Liver (tissue), 9 donors: ENCODE results near the gene ARHGAP8. TPM values are rescaled to one million over a fixed set of nuclear protein-coding genes. Genes with fewer than 3 reads are reported as not detected.

ENCODE experiments used
- DNase-seq: peaks from one replicate; pipeline ENCODE4 v3.0.0-alpha.2; 2017; ENCODE audit warnings: low spot score
- H3K27ac ChIP-seq, 2 donors: one replicate each; pipeline ENCODE4 v1.7.0; 2013; ENCODE audit warnings: inconsistent platforms in 2 of 2, low read length in 2 of 2, control low read depth in 1 of 2, low read depth in 1 of 2, mild to moderate bottlenecking in 1 of 2
- H3K27me3 ChIP-seq, 4 donors: one replicate each; pipeline versions ENCODE4 v1.6.1 to v1.7.0; 2013; ENCODE audit warnings: low read length in 3 of 4, inconsistent platforms in 1 of 4, mild to moderate bottlenecking in 1 of 4, moderate library complexity in 1 of 4; ENCODE audit not compliant: control insufficient read depth in 4 of 4, insufficient read depth in 4 of 4
- H3K36me3 ChIP-seq, 4 donors: one replicate each; pipeline versions ENCODE4 v1.6.1 to v1.7.0; 2013; ENCODE audit warnings: low read length in 3 of 4, mild to moderate bottlenecking in 3 of 4, low read depth in 1 of 4, moderate library complexity in 1 of 4; ENCODE audit not compliant: control insufficient read depth in 4 of 4, insufficient read depth in 3 of 4
- H3K4me1 ChIP-seq, 4 donors: one replicate each; pipeline versions ENCODE4 v1.6.1 to v1.7.0; 2013; ENCODE audit warnings: low read length in 3 of 4, mild to moderate bottlenecking in 3 of 4, moderate library complexity in 1 of 4; ENCODE audit not compliant: control insufficient read depth in 4 of 4, insufficient read depth in 4 of 4
- H3K4me3 ChIP-seq, 3 donors: one replicate each; pipeline versions ENCODE4 v1.6.1 to v1.7.0; 2013; ENCODE audit warnings: low read length in 3 of 3, control low read depth in 1 of 3, low read depth in 1 of 3, mild to moderate bottlenecking in 1 of 3
- H3K9ac ChIP-seq, 2 donors: one replicate each; pipeline ENCODE4 v1.7.0; 2013; ENCODE audit warnings: low read length in 2 of 2, mild to moderate bottlenecking in 2 of 2, moderate library complexity in 2 of 2, control low read depth in 1 of 2, low read depth in 1 of 2
- H3K9me3 ChIP-seq, 4 donors: one replicate each; pipeline versions ENCODE4 v1.6.1 to v1.7.0; 2013; ENCODE audit warnings: low read length in 3 of 4; ENCODE audit not compliant: control insufficient read depth in 4 of 4
- ATF3 ChIP-seq: IDR thresholded peaks from 2 replicates; pipeline ENCODE4 v1.6.1; 2016; ENCODE audit warnings: antibody characterized with exemption
- CTCF ChIP-seq: fragments of 150-350 bp; IDR thresholded peaks from 2 replicates; pipeline ENCODE4 v1.5.1; 2017; ENCODE audit warnings: improper control_type of control experiment, low read depth, low read length; ENCODE audit not compliant: missing input control
- EGR1 ChIP-seq, 2 donors: IDR thresholded peaks; 2 replicates each; pipeline ENCODE4 v1.6.1; 2016 to 2018; ENCODE audit warnings: antibody characterized with exemption in 2 of 2, low read depth in 2 of 2
- FOXA1 ChIP-seq: IDR thresholded peaks from 2 replicates; pipeline ENCODE4 v1.6.1; 2016; ENCODE audit warnings: antibody characterized with exemption
- FOXA2 ChIP-seq: IDR thresholded peaks from 2 replicates; pipeline ENCODE4 v1.6.1; 2016; ENCODE audit warnings: antibody characterized with exemption
- GABPA ChIP-seq, 2 donors: IDR thresholded peaks in 1 of 2; conservative IDR thresholded peaks in 1 of 2; 2 replicates each; pipeline ENCODE4 v1.6.1; 2016; ENCODE audit warnings: antibody characterized with exemption in 2 of 2, mild to moderate bottlenecking in 1 of 2, moderate library complexity in 1 of 2
- HNF4A ChIP-seq, 2 donors: conservative IDR thresholded peaks; 2 replicates each; pipeline ENCODE4 v1.6.1; 2016; ENCODE audit warnings: antibody characterized with exemption in 2 of 2, mild to moderate bottlenecking in 2 of 2
- HNF4G ChIP-seq: IDR thresholded peaks from 2 replicates; pipeline ENCODE4 v1.6.1; 2016; ENCODE audit warnings: antibody characterized with exemption
- JUND ChIP-seq, 2 donors: IDR thresholded peaks; 2 replicates each; pipeline ENCODE4 v1.6.1; 2016; ENCODE audit warnings: antibody characterized with exemption in 2 of 2
- MAX ChIP-seq: IDR thresholded peaks from 2 replicates; pipeline ENCODE4 v1.6.1; 2016; ENCODE audit warnings: antibody characterized with exemption
- NR2F2 ChIP-seq: IDR thresholded peaks from 2 replicates; pipeline ENCODE4 v1.6.1; 2016; ENCODE audit warnings: antibody characterized with exemption
- RAD21 ChIP-seq, 2 donors: IDR thresholded peaks; 2 replicates each; pipeline ENCODE4 v1.6.1; 2016; ENCODE audit warnings: antibody characterized with exemption in 2 of 2, mild to moderate bottlenecking in 2 of 2
- REST ChIP-seq: IDR thresholded peaks from 2 replicates; pipeline ENCODE4 v1.6.1; 2016; ENCODE audit warnings: antibody characterized with exemption, mild to moderate bottlenecking
- RXRA ChIP-seq, 2 donors: IDR thresholded peaks; 2 replicates each; pipeline ENCODE4 v1.6.1; 2017 to 2018; ENCODE audit warnings: antibody characterized with exemption in 2 of 2, mild to moderate bottlenecking in 1 of 2
- SP1 ChIP-seq: IDR thresholded peaks from 2 replicates; pipeline ENCODE4 v1.6.1; 2018; ENCODE audit warnings: antibody characterized with exemption, mild to moderate bottlenecking
- TAF1 ChIP-seq: conservative IDR thresholded peaks from 2 replicates; pipeline ENCODE4 v1.6.1; 2016; ENCODE audit warnings: antibody characterized with exemption, mild to moderate bottlenecking
- YY1 ChIP-seq: IDR thresholded peaks from 2 replicates; pipeline ENCODE4 v1.6.1; 2016; ENCODE audit warnings: antibody characterized with exemption, mild to moderate bottlenecking
- ZBTB33 ChIP-seq: IDR thresholded peaks from 2 replicates; pipeline ENCODE4 v1.6.1; 2016; ENCODE audit warnings: antibody characterized with exemption
- WGBS: extraction: QIAGEN DNeasy Blood & Tissue Kit; methylation state at CpG from one replicate; pipeline ENCODE4 v1.1.7; 2013; 5-methylcytosine and 5-hydroxymethylcytosine counted together
- polyA plus RNA-seq, 2 donors: library from polyadenylated mRNA; stranded (reverse) in 1 of 2; unstranded in 1 of 2; fragments of 200-250 nt in 1 of 2; fragments of >200 nt in 1 of 2; fragmentation: Nextera tagmentation in 1 of 2; extraction: Ambion mirVana in 1 of 2; gene quantifications; one replicate each; pipeline versions ENCODE4 v1.2.1 to v1.2.3, GENCODE V29; 2013 to 2015
- total RNA-seq, 2 donors: library from RNA; depleted of rRNA; stranded (reverse); fragments of >200 nt; gene quantifications; one replicate each; pipeline ENCODE4 v1.2.3, GENCODE V29; 2014
- donor health status: healthy.
- donor health status: healthy.
- donor health status: healthy.
- donor health status: healthy.
- donor health status: healthy.

ARHGAP8 gene
- total and polyA plus RNA-seq, 4 donors: 0.58 to 1.8 (median 1.1) TPM

GRCh38 chr22:44821741-44822475 lies 69.5 kb downstream of the ARHGAP8 start:
- no peak for DNase-seq

More at GRCh38 chr22:44821741-44822475, 69.5 kb downstream of the ARHGAP8 start:
- H3K9me3 ChIP-seq: no peaks in the 10 kb centered on the region
- WGBS: 93% methylated on average over 24 of the region's 24 CpGs
- H3K9ac ChIP-seq: no peak overlapping the region
- H3K27me3 ChIP-seq: no peaks in the 10 kb centered on the region
- H3K36me3 ChIP-seq: no peaks in the 10 kb centered on the region
- TF ChIP-seq CTCF (no peak), HNF4G (no peak), REST (no peak), JUND (IDR thresholded peaks at IDR 0.05) (no peak), RAD21 (IDR thresholded peaks at IDR 0.05) (no peak), HNF4A (conservative IDR thresholded peaks at IDR 0.05) (no peak), ZBTB33 (no peak), GABPA (IDR thresholded peaks at IDR 0.05 in 1 of 2, conservative IDR thresholded peaks at IDR 0.05 in 1 of 2) (no peak), NR2F2 (no peak), FOXA2 (no peak), FOXA1 (no peak), MAX (no peak), SP1 (no peak), TAF1 (no peak), ATF3 (no peak), EGR1 (IDR thresholded peaks at IDR 0.05; ENCODE audit: low read depth in 2 of 2) (no peak), RXRA (IDR thresholded peaks at IDR 0.05) (no peak), YY1 (no peak)
- H3K4me1 ChIP-seq: peaks cover 0 to 3% (median under 1%) of the 10 kb centered on the region in 4 donors
- H3K4me3 ChIP-seq: no peak overlapping the region
- no peak overlapping the region for H3K27ac ChIP-seq
